ENCODE data around the gene KIF12.

GRCh38 chr9:114046875-114047274 is 52.2 kb downstream of the KIF12 start:
- TF ChIP-seq, protein P1, sequence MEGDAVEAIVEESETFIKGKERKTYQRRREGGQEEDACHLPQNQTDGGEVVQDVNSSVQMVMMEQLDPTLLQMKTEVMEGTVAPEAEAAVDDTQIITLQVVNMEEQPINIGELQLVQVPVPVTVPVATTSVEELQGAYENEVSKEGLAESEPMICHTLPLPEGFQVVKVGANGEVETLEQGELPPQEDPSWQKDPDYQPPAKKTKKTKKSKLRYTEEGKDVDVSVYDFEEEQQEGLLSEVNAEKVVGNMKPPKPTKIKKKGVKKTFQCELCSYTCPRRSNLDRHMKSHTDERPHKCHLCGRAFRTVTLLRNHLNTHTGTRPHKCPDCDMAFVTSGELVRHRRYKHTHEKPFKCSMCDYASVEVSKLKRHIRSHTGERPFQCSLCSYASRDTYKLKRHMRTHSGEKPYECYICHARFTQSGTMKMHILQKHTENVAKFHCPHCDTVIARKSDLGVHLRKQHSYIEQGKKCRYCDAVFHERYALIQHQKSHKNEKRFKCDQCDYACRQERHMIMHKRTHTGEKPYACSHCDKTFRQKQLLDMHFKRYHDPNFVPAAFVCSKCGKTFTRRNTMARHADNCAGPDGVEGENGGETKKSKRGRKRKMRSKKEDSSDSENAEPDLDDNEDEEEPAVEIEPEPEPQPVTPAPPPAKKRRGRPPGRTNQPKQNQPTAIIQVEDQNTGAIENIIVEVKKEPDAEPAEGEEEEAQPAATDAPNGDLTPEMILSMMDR (IDR thresholded peaks at IDR 0.05; ENCODE audit: insufficient read depth, low read depth, low read length): no peak
- no peak for TF ChIP-seq EZH2 (IDR thresholded peaks at IDR 0.05; ENCODE audit: insufficient read depth, low read length)

All from astrocyte (in vitro differentiated cells and primary cell).